Lung microvascular endothelial cell (primary cell): ENCODE data around the gene SPIN4. TPM values are rescaled to one million over a fixed set of nuclear protein-coding genes. Genes with fewer than 3 reads are reported as not detected.
A peak's percentile ranks its signal among the peaks of the same experiment; 100 is the strongest.
"Not testable (repeated sequence)": the region's sequence is repeated elsewhere in the genome, so short reads cannot be mapped to it uniquely, and the experiment has no call there.

Experiments used
- DNase-seq, 2 donors: peaks; one replicate each; pipeline versions ENCODE4 v3.0.0 to v3.0.0-alpha.2; 2010; ENCODE audit warnings: low read depth in 2 of 2
- total RNA-seq: library from RNA; depleted of rRNA; stranded (reverse); fragments of >200 nt; gene quantifications from 2 replicates; pipeline ENCODE4 v1.2.1, GENCODE V29; 2014

SPIN4 gene
- 4.6 and 9.5 TPM in 2 replicates for total RNA-seq

DNA sequence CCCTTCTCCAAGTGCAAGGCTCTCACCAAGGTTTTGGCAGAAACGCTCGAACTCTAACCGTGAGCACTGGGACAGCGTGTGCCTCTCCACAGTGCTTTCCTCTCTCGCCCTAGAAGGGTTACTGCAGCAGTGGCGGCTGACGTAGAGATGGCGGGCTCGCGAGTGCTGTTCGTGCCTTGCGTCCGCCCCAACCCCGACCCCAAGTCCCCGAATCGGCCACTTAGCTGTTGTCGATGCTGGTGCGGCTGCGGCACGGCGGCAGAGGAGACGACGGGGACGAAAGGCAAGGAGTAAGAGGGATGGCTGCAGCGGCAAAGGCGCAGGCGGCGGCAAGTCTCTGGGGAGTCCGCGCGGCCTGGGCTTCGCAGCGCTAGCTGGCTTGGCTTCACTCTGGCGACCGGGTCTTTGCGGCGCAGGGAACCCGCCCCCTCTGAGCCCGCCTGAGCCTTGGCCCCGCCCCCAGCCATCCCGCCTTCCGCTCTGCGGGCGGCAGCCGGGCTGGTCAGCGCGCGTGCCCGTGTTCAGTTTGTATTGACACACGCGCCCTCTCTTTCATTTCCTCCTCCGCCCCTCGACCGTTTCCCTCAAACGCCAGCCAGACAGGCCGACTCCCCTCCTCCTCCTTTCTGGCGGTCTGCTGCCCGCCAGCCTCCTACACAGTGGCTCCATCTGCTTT is at the start of gene SPIN4:
TSS of gene SPIN4 (minus strand) at position 392 of the 676 bp plus-strand sequence. CDS start 513 bp downstream, outside the sequence.
- peak; percentile 85 to 91 for DNase-seq

DNA sequence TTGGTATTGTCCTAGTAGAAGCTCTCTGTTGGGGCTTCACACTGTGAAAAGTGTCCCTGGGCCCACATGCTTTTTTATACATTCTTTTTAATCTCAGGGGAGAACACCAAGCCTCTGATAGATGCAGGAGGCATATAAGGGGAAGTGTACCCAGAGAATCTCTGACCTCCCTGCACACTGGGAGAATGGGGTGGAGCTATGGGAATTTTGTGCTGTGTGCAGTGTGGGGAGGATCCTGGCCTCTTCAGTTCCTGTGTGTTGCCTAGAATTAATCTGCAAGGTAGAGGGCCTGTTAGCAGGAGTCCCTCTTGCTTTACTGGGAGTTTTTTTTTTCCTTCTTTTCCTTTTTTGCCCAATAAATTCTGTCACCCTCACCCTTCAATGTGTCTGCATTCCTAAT is 49.2 kb upstream of the SPIN4 start:
- DNase-seq = no peak

DNA sequence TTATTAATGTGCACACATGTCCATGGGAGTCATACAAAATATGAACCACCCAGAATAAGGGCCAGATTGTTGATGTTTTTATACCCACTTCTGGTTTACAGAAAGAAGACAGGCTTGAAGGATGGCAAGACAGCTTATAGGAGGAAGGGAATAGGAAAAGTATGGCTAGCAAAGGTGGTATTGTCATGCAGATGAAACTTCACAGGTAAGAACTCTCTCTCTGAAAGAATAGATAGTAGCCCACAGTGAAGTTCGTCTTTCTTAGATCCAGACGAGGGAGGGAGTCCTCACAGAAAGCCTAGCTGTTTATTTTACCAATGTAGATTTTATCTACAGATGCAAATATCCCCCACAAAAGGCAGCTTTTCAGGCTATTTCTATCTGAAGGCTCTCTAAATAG is 43.7 kb upstream of the SPIN4 start:
- no peak for DNase-seq

DNA sequence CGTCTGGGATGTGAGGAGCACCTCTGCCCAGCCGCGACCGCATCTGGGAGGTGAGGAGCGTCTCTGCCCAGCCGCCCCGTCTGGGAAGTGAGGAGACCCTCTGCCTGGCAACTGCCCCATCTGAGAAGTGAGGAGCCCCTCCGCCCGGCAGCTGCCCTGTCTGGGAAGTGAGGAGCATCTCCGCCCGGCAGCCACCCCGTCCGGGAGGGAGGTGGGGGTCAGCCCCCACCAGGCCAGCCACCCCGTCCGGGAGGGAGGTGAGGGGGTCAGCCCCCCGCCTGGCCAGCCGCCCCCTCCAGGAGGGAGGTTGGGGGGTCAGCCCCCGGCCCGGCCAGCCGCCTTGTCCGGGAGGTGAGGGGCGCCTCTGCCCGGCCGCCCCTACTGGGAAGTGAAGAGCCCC is 42.0 kb upstream of the SPIN4 start:
- not testable (repeated sequence) for DNase-seq

DNA sequence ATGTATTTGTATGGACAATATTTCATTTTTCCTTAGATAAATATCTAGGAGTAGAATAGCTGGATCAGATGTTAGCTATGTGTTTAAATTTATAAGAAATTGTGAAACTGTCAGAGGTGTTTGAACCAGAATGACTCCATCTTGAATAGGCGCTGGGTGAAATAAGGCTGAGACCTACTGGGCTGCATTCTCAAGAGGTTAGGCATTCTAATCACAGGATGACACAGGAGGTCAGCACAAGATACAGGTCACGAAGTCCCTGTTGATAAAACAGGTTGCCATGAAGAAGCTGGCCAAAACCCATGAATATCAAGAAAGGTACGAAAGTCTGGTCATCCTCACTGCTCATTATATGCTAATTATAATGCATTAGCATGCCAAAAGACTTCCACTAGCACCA is 36.3 kb upstream of the SPIN4 start:
- DNase-seq = no peak

DNA sequence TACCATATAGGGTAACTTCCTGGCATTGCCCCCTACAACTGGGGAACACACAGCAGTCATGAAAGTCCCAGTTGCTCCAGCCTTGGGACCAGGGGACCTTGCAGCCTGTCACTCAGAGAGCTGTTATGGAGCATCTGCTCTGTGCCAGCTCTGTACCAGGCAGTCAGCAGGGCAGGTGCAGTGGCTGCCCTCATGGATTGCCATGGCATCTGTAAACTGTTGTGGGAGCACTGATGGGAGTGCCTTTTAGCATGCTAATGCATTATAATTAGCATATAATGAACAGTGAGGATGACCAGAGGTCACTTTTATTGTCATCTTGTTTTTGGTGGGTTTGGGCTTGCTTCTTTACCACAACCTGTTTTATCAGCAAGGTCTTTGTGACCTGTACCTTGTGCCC is 33.1 kb upstream of the SPIN4 start:
- DNase-seq = not testable (repeated sequence)

DNA sequence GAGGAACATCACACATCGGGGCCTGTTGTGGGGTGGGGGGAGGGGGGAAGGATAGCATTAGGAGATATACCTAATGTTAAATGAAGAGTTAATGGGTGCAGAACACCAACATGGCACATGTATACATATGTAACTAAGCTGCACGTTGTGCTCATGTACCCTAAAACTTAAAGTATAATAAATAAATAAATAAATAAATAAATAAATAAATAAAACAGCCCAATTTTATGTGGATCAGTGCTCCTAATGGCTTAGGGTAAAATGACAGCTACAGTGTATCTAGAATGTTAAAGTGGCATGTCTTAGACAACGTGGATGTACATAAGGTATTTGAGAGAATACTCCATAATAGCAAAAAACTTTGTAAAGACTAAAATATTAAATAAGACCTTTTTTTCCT is 21.9 kb upstream of the SPIN4 start:
- not testable (repeated sequence) for DNase-seq

DNA sequence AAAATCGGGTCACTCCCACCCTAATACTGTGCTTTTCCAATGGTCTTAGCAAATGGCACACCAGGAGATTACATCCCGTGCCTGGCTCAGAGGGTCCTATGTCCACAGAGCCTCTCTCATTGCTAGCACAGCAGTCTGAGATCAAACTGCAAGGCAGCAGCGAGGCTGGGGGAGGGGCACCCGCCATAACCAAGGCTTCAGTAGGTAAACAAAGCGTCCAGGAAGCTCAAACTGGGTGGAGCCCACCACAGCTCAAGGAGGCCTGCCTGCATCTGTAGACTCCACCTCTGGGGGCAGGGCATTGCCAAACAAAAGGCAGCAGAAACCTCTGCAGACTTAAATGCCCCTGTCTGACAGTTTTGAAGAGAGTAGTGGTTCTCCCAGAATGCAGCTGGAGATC is 16.6 kb upstream of the SPIN4 start:
- DNase-seq = not testable (repeated sequence)

DNA sequence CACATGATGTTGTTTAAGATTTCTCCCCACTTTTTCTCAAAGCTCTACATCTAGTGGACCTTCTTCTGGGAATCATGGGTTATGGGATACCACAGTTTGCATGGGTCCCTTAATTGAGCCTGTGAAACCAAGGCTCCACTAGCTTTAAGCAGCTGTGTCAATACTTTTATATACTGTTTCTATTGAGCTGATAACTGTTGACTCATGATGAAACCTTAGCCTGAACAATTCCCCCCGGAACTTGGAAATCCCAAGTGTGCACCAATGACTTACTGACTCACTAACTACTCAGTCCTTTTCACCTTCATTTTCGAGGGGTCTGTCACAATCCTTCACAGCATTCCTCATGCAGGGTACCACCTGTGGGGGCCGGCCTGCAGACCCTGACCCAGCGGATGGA is 12.7 kb upstream of the SPIN4 start:
- DNase-seq = no peak

DNA sequence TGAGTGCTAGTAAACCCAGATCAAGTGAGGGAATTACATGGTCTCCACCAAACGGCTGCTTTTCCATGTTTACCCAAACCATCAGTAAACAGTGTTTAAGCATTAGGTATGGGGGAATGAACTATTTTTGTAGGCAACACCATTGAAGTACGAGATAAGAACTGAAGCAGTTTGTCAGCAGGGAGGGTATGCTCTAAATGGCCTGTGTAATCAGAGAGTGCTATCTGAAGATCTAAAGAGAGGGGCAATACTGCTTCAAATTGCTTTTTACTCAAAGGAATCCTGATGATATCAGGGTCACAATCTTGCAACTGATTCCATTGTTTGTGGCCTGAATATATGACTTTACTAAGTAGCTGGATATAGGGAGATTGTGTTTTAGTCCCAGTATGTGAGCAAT is 10.4 kb upstream of the SPIN4 start:
- no peak for DNase-seq

DNA sequence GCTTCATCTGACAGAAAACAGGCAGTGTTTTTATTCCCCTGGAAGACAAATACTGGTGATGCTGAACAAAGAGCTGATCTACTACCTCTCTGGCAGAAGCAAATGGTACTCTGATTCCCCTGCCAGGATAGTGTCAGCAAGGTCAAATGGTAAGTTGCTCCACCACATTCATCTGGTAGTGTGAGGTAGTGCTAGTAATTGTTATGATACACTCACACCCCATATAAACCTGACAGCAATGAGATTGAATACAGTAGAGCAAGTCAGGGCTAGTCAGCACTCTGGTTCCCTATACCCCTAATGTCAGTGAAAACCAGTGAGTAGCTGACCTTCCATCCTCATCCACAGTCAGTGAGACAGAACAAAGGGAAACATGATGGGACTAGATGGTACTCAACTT is 3.4 kb upstream of the SPIN4 start:
- DNase-seq = no peak

DNA sequence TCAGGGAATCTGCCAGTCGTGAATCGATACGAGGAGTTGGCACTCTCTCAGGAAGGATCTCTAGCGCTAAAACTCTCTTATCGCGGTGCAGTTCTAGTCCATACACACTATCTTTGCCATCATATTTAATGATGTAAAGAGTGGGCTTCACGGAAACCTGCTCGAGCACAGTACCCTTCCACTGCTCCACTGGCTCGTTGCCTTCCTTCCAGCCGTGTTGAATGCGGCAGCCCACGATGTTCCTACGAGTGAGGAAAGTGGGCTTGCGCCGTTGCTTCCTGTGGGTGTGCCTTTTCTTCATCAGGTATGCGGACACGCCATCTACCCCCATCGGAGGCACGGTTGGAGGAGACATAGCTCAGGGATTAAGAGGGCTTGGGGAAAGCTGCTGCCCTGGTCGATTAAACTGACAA is 661 bp downstream of the SPIN4 start:
- DNase-seq = peak in 1 of 2 donors; percentile 42

DNA sequence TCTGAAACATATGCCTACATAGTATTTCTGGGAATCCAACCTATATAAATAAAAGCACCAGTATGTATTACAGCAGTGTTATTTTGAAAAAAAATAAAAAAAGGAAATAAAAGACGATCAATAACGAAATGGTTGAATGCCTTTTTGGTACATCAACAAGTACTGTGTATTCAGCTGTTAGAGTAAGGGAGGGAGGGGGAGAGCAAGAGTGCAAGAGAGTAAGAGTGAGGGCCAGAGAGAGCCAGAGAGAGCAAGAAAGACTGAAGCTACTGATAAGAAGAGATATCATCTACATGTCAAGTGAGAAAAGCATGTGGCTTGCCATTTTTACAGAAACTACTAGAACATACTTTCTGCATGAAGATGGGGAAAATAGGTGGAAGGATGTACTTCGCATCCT is 1.8 kb downstream of the SPIN4 start:
- DNase-seq = peak in 1 of 2 donors; percentile 29

DNA sequence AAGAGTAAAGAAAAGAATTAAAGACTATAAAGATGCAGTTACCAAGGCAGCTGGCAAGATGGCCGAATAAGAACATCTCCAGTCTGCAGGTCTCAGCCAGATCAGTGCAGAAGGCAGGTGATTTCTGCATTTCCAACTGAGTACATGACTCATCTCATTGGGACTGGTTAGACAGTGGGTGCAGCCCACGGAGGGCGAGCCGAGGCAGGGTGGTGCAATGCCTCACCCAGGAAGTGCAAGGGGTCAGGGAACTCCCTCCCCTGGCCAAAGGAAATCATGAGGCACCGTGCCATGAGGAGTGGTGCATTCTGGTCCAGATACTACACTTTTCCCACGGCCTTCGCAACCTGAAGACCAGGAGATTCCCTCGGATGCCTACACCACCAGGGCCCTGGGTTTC is 20.5 kb downstream of the SPIN4 start:
- DNase-seq = peak in 1 of 2 donors; percentile 12

DNA sequence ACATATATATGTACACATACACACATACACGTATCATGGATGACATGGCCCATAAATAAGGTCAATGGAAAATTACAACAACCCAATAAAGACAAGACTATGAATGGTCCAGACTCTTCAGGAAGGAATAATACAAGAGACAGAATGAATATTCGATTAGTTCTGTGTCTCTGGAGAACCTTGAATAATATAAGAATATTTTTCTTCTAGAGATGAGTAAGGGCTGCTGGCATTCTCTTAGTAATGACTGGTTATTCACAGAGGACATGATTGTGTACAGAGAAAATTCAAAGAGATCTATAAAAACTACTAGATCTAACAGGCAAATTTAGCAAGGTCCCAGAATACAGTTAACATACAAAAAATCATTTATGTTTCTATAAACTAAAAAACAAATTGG is 23.3 kb downstream of the SPIN4 start:
- DNase-seq = no peak

DNA sequence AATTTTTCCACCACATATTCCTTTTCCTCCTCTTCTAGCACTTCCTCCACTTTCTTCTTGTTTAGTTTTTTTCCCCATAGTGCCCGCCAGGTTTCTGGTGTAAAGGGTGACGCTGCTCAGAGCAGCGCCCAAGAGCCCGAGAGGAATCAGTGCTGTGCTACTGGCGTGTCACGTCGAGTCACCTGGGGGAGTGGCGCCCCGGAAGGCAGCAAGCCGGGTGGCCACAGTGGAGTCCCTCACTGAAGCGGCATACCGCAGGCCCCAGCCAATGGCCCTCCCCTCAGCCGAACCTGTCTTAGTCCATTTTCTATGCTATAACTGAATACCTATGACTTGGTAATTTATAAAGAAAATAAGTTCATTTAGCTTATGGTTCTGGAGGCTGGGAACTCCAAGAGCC is 51.5 kb downstream of the SPIN4 start:
- DNase-seq = no peak
